ENCODE data around the gene LGALS7B. TPM values are rescaled to one million over a fixed set of nuclear protein-coding genes. Genes with fewer than 3 reads are reported as not detected.

LGALS7B gene
- total RNA-seq, 6 experiments from 2014 or later, result not detected

DNA sequence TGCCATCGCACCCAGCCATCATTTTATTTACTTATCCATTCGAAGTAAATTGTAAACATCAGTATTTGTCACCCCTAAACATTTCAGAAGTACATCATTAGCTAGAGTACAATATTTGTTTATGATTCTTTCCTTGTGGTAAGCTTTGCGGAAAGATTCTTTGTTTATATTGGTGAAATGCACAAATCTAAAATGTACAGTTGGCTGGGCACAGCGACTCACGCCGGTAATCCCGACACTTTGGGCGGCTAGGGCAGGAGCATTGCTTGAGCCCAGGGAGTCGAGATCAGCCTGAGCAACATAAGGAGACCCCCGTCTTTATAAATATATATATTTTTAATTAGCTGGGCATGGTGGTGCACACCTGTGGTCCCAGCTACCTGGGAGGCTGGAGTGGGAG lies 10.1 kb downstream of the LGALS7B start:
- TF ChIP-seq CTCF (IDR thresholded peaks at IDR 0.05), result no peak
- H3K9me3 Mint-ChIP-seq, result no peaks in the 10 kb centered on the region
- H3K36me3 Mint-ChIP-seq (ENCODE audit: low read depth), result no peaks in the 10 kb centered on the region
- H3K27me3 Mint-ChIP-seq (ENCODE audit: insufficient read depth), result peaks cover 2% of the 10 kb centered on the region; the same call in 1 of the 2 replicates
- H3K27ac Mint-ChIP-seq, result no peak overlapping the region; the same call in 1 of the 2 replicates
- DNase-seq, result no peak
- peaks cover 7% of the 10 kb centered on the region for H3K4me1 Mint-ChIP-seq (ENCODE audit: low read depth)
- no peak overlapping the region for H3K4me3 Mint-ChIP-seq

GRCh38 chr19:38800577-38801347 lies 11.8 kb downstream of the LGALS7B start:
- TF ChIP-seq CTCF (IDR thresholded peaks at IDR 0.05), result no peak
- Mint-ChIP-seq H3K9me3 (no peaks in the 10 kb centered on the region), H3K27me3 (ENCODE audit: insufficient read depth) (peaks cover 2% of the 10 kb centered on the region; the same call in 1 of the 2 replicates), H3K27ac (no peak overlapping the region), H3K36me3 (ENCODE audit: low read depth) (no peaks in the 10 kb centered on the region), H3K4me1 (ENCODE audit: low read depth) (peaks cover 12% of the 10 kb centered on the region), H3K4me3 (no peak overlapping the region)
- no peak for DNase-seq

DNA sequence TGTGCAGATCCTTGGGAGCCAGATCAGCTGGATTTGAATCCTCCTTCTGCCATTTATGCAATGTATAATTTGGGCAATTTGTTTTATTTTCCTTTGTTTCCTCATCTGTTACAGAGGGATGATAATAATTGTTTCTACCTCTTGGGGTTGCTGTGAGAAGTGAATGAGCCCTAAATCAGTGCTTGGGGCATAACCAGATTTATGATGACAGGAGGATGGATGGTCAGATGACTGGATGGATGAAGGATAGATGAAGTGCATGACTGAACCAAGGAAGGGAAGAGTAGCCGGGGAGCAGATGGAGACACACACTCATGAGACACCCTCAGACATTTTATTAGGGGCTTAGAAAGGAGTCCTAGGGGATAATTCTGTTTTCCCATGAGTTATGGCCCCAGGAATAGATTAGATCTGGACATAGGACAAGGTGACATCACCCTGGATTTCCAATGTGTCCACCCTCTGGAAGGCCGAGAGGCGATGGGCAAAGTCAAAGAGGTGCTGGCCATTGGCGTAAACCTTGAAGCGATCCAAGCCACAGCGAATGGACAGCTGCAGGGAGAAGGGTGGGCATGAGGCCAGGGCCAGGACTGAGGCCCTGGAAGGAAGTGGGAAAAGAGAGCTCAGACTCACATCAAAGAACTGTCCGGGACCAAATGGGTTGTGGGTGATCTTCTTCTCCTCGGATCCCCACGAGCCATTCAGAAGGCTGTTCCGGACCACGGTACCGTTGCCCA lies 12.5 kb downstream of the LGALS7B start:
- H3K36me3 Mint-ChIP-seq (ENCODE audit: low read depth), result no peaks in the 10 kb centered on the region
- H3K27ac Mint-ChIP-seq, result no peak overlapping the region
- no peak overlapping the region for H3K4me3 Mint-ChIP-seq
- no peaks in the 10 kb centered on the region; the same call in 1 of the 2 replicates for H3K27me3 Mint-ChIP-seq (ENCODE audit: insufficient read depth)
- TF ChIP-seq CTCF (IDR thresholded peaks at IDR 0.05), result no peak
- no peak for DNase-seq
- peaks cover 12% of the 10 kb centered on the region for H3K4me1 Mint-ChIP-seq (ENCODE audit: low read depth)
- no peaks in the 10 kb centered on the region for H3K9me3 Mint-ChIP-seq

DNA sequence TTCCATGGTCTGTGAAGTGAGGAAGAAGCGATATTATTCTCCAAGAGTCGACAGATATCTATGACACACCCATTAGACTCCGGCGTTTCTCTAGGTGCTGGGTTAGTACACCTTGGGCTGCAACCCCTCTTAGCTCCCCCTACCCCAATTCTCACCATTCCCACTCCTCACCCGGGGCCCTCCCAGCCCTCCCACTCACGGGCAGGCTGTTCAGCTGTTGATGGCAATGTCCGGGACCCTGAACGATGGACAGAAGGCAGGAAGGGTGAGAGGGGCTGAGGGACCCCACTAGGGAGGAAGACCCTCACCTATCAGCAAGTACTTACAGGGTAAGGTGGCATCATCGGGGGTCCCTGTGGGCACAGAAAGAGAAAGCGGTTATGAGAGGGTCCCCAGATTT lies 14.5 kb downstream of the LGALS7B start:
- no peak for TF ChIP-seq CTCF (IDR thresholded peaks at IDR 0.05)
- H3K4me3 Mint-ChIP-seq, result no peak overlapping the region
- no peak overlapping the region for H3K27ac Mint-ChIP-seq
- H3K36me3 Mint-ChIP-seq (ENCODE audit: low read depth), result no peaks in the 10 kb centered on the region
- no peaks in the 10 kb centered on the region; the same call in none of the 2 replicates for H3K27me3 Mint-ChIP-seq (ENCODE audit: insufficient read depth)
- no peaks in the 10 kb centered on the region for H3K9me3 Mint-ChIP-seq
- H3K4me1 Mint-ChIP-seq (ENCODE audit: low read depth), result peaks cover 12% of the 10 kb centered on the region
- DNase-seq, result no peak

- H3K27ac Mint-ChIP-seq, result no peak overlapping the region; the same call in 1 of the 2 replicates
- DNase-seq, result no peak
Observed at GRCh38 chr19:38805180-38805579, 16.2 kb downstream of the LGALS7B start.

More at GRCh38 chr19:38805180-38805579, 16.2 kb downstream of the LGALS7B start:
- Mint-ChIP-seq H3K36me3 (ENCODE audit: low read depth) (no peaks in the 10 kb centered on the region), H3K4me1 (ENCODE audit: low read depth) (peaks cover 5% of the 10 kb centered on the region), H3K9me3 (no peaks in the 10 kb centered on the region), H3K27me3 (ENCODE audit: insufficient read depth) (no peaks in the 10 kb centered on the region; the same call in none of the 2 replicates), H3K4me3 (no peak overlapping the region)
- TF ChIP-seq CTCF (IDR thresholded peaks at IDR 0.05), result no peak
